AG10803 (cell line): ENCODE results near the gene GLMP.
A peak's percentile ranks its signal among the peaks of the same experiment; 100 is the strongest.

Experiments
- DNase-seq: peaks from one replicate; pipeline ENCODE4 v3.0.0; 2010; ENCODE audit warnings: low read depth
- H3K4me3 ChIP-seq: 2 replicates; pipeline ENCODE4 v1.5.1; 2011; ENCODE audit warnings: mild to moderate bottlenecking, low read length, control low read depth
- CTCF ChIP-seq: conservative IDR thresholded peaks from 2 replicates; pipeline ENCODE4 v1.5.1; 2011; ENCODE audit warnings: mild to moderate bottlenecking, low read length, control low read depth, inconsistent platforms

The GLMP gene

GRCh38 chr1:156285437-156285836, 10.0 kb downstream of the GLMP start:
- DNase-seq: no peak
- TF ChIP-seq CTCF: no peak
- H3K4me3 ChIP-seq: no peak overlapping the region

GRCh38 chr1:156284757-156285156, 10.7 kb downstream of the GLMP start:
- no peak for TF ChIP-seq CTCF
- DNase-seq: no peak
- no peak overlapping the region for H3K4me3 ChIP-seq

GRCh38 chr1:156284112-156284511, 11.4 kb downstream of the GLMP start, which contains the start of gene TMEM79:
Gene TMEM79 (plus strand): TSS chr1:156284325. CDS start chr1:156285227, 902 bp downstream.
- no peak for DNase-seq
- no peak for TF ChIP-seq CTCF

GRCh38 chr1:156283521-156283920, 12.0 kb downstream of the GLMP start:
- DNase-seq: no peak
- TF ChIP-seq CTCF: no peak
- peak overlapping the region; percentile 96 for H3K4me3 ChIP-seq

More at GRCh38 chr1:156284112-156284511, 11.4 kb downstream of the GLMP start, which contains the start of gene TMEM79:
- peak within 1 kb of the TSS; percentile 96 for H3K4me3 ChIP-seq

GRCh38 chr1:156282479-156283222, 12.8 kb downstream of the GLMP start, which contains the start of gene SMG5:
Gene SMG5 (minus strand): TSS chr1:156282825. CDS start chr1:156282680, 145 bp downstream.
- H3K4me3 ChIP-seq: peak within 1 kb of the TSS; percentile 96
- TF ChIP-seq CTCF: no peak
- peak; percentile 98 for DNase-seq

- DNase-seq: no peak
- peak overlapping the region; percentile 96 for H3K4me3 ChIP-seq
- TF ChIP-seq CTCF: no peak
Observed at GRCh38 chr1:156281693-156282478, 13.6 kb downstream of the GLMP start.
